Endodermal cell (in vitro differentiated cells): ENCODE results near the gene RNASE7. TPM values are rescaled to one million over a fixed set of nuclear protein-coding genes. Genes with fewer than 3 reads are reported as not detected.

Experiments
- DNase-seq: peaks from one replicate; pipeline ENCODE4 v3.0.0-alpha.2; 2017
- H3K27ac ChIP-seq: 2 replicates; pipeline ENCODE4 v1.5.1; 2013; ENCODE audit warnings: mild to moderate bottlenecking, low read depth, low read length, moderate library complexity
- H3K27me3 ChIP-seq: 2 replicates; pipeline ENCODE4 v1.6.1; 2013; ENCODE audit warnings: mild to moderate bottlenecking, low read length, moderate library complexity; ENCODE audit not compliant: insufficient read depth, control insufficient read depth, poor library complexity, severe bottlenecking
- H3K36me3 ChIP-seq: 2 replicates; pipeline ENCODE4 v1.7.0; 2013; ENCODE audit warnings: mild to moderate bottlenecking, low read length, moderate library complexity; ENCODE audit not compliant: control insufficient read depth, insufficient read depth
- H3K4me1 ChIP-seq: one replicate; pipeline ENCODE4 v1.7.0; 2013; ENCODE audit warnings: low read length; ENCODE audit not compliant: control insufficient read depth, insufficient read depth
- H3K4me3 ChIP-seq: 2 replicates; pipeline ENCODE4 v1.5.1; 2013; ENCODE audit warnings: mild to moderate bottlenecking, low read length, moderate library complexity
- H3K9ac ChIP-seq: 2 replicates; pipeline ENCODE4 v1.6.1; 2013; ENCODE audit warnings: mild to moderate bottlenecking, low read length, moderate library complexity; ENCODE audit not compliant: poor library complexity, severe bottlenecking; ENCODE audit errors: extremely low read depth
- H3K9me3 ChIP-seq: 2 replicates; pipeline ENCODE4 v1.6.1; 2013; ENCODE audit warnings: mild to moderate bottlenecking, low read length, moderate library complexity; ENCODE audit not compliant: control insufficient read depth
- H3K27ac Mint-ChIP-seq: 2 replicates; pipeline ENCODE4 v1.8.0; 2020; ENCODE audit warnings: mixed read lengths
- H3K27me3 Mint-ChIP-seq: 2 replicates; pipeline ENCODE4 v1.8.0; 2021; ENCODE audit warnings: mild to moderate bottlenecking, mixed read lengths; ENCODE audit not compliant: insufficient read depth
- H3K36me3 Mint-ChIP-seq: 2 replicates; pipeline ENCODE4 v1.8.0; 2020; ENCODE audit warnings: low read depth, mixed read lengths
- H3K4me1 Mint-ChIP-seq: 2 replicates; pipeline ENCODE4 v1.8.0; 2020; ENCODE audit warnings: mixed read lengths
- H3K4me3 Mint-ChIP-seq: 2 replicates; pipeline ENCODE4 v1.8.0; 2020; ENCODE audit warnings: mild to moderate bottlenecking, moderate library complexity, mixed read lengths
- H3K9me3 Mint-ChIP-seq: 2 replicates; pipeline ENCODE4 v1.8.0; 2020; ENCODE audit warnings: mild to moderate bottlenecking, mixed read lengths
- WGBS, 2 experiments: methylation state at CpG; one replicate each; pipeline versions ENCODE4 v1.1.5 to v1.1.7; 2013; ENCODE audit warnings: missing lambda C conversion rate in 2 of 2, mixed read lengths in 1 of 2; ENCODE audit not compliant: insufficient coverage in 1 of 2, insufficient read length in 1 of 2; 5-methylcytosine and 5-hydroxymethylcytosine counted together
- total RNA-seq, 2 donors: library from RNA; stranded (reverse); fragmentation: NEBNext Ultra II Directional in 1 of 2; extraction: Animal tissue kit (Norgen Biotek cat#: 25700) in 1 of 2; gene quantifications; 2 replicates in 1 of 2; 3 replicates in 1 of 2; pipeline ENCODE4 v1.2.1, GENCODE V29; 2021
- TF ChIP-seq, protein P1 (sequence below): fragments of 200-600 bp; sonication (generic); conservative IDR thresholded peaks from 2 replicates; pipeline ENCODE4 v1.5.0; 2021; ENCODE audit warnings: antibody characterized with exemption, mild to moderate bottlenecking

The RNASE7 gene
- total RNA-seq, 2 donors from 2014 or later, result not detected

DNA sequence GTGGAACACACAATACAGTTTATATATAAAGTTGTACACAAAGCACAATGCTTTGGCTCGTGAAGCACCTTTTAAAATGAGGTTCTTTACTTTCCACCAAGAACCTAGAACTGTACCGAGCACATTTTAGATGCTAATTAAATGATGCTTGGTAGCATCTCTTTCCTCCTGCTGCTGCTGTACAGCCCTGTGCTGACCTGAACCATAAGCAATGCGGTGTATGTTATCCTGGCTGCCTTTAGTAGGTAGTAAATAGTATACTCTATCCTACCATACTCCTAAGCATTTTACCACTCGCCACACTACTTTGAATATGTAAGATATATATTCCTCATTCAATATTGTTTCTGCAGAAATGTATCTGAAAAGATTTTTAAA, 12.6 kb downstream of the RNASE7 start:
- no peak overlapping the region for H3K4me3 Mint-ChIP-seq
- H3K27me3 Mint-ChIP-seq, result no peaks in the 10 kb centered on the region
- H3K9me3 ChIP-seq, result no peaks in the 10 kb centered on the region
- H3K36me3 ChIP-seq, result no peaks in the 10 kb centered on the region
- no peak overlapping the region for H3K4me3 ChIP-seq
- peaks cover 12% of the 10 kb centered on the region for H3K4me1 Mint-ChIP-seq
- no peaks in the 10 kb centered on the region for H3K9me3 Mint-ChIP-seq
- H3K27ac ChIP-seq, result no peak overlapping the region
- no peak overlapping the region for H3K27ac Mint-ChIP-seq
- H3K4me1 ChIP-seq, result peaks cover 2% of the 10 kb centered on the region
- no peaks in the 10 kb centered on the region for H3K27me3 ChIP-seq
- WGBS, 2 experiments, result 97 to 100% methylated on average over 1 to 3 of the region's 4 CpGs
- no peak overlapping the region for H3K9ac ChIP-seq
- no peaks in the 10 kb centered on the region for H3K36me3 Mint-ChIP-seq
- TF ChIP-seq, protein P1, sequence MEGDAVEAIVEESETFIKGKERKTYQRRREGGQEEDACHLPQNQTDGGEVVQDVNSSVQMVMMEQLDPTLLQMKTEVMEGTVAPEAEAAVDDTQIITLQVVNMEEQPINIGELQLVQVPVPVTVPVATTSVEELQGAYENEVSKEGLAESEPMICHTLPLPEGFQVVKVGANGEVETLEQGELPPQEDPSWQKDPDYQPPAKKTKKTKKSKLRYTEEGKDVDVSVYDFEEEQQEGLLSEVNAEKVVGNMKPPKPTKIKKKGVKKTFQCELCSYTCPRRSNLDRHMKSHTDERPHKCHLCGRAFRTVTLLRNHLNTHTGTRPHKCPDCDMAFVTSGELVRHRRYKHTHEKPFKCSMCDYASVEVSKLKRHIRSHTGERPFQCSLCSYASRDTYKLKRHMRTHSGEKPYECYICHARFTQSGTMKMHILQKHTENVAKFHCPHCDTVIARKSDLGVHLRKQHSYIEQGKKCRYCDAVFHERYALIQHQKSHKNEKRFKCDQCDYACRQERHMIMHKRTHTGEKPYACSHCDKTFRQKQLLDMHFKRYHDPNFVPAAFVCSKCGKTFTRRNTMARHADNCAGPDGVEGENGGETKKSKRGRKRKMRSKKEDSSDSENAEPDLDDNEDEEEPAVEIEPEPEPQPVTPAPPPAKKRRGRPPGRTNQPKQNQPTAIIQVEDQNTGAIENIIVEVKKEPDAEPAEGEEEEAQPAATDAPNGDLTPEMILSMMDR, result no peak
- no peak for DNase-seq

DNA sequence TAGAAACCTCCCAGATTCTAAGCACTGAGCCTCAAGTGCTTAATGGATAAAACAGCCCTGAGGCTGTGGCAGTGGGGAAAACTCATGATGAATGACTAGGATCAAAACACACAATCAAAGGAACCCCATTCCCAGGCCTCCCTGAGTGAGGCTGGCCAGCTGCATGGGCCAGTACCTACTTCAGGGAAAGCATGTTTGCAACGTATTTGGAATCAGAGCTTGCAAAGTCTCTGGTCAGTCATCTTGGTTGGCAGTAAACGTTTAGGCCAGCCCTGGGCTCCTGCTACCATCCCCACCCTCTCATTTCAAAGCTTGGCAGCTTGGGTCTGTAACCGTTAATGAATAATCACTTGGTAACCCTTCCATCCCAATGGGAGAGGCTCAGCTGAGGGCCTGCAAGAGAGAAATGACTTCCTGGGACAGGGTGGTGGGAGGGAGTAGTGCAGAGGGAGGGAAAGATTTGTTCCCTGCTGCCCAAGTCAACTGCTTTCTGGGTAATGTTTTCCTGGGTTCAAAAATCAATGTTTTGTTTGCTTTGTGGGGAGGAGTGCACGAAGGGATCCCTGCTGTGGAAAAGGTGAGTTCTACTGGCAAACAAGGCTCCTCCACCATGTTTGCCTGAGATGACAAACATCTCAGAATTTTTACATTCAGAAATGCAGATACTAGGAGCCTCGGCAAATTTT, 13.4 kb downstream of the RNASE7 start:
- H3K9ac ChIP-seq, result no peak overlapping the region
- no peak overlapping the region for H3K4me3 Mint-ChIP-seq
- H3K27ac ChIP-seq, result no peak overlapping the region
- H3K27me3 Mint-ChIP-seq, result no peaks in the 10 kb centered on the region
- TF ChIP-seq, protein P1, result no peak
- H3K36me3 ChIP-seq, result no peaks in the 10 kb centered on the region
- peaks cover 13% of the 10 kb centered on the region for H3K4me1 Mint-ChIP-seq
- DNase-seq, result no peak
- no peaks in the 10 kb centered on the region for H3K36me3 Mint-ChIP-seq
- WGBS, 2 experiments, result 57 to 71% methylated on average over 3 to 5 of the region's 5 CpGs
- H3K4me3 ChIP-seq, result no peak overlapping the region
- H3K27me3 ChIP-seq, result no peaks in the 10 kb centered on the region
- H3K27ac Mint-ChIP-seq, result no peak overlapping the region
- H3K4me1 ChIP-seq, result peaks cover 2% of the 10 kb centered on the region
- H3K9me3 ChIP-seq, result no peaks in the 10 kb centered on the region
- no peaks in the 10 kb centered on the region for H3K9me3 Mint-ChIP-seq

DNA sequence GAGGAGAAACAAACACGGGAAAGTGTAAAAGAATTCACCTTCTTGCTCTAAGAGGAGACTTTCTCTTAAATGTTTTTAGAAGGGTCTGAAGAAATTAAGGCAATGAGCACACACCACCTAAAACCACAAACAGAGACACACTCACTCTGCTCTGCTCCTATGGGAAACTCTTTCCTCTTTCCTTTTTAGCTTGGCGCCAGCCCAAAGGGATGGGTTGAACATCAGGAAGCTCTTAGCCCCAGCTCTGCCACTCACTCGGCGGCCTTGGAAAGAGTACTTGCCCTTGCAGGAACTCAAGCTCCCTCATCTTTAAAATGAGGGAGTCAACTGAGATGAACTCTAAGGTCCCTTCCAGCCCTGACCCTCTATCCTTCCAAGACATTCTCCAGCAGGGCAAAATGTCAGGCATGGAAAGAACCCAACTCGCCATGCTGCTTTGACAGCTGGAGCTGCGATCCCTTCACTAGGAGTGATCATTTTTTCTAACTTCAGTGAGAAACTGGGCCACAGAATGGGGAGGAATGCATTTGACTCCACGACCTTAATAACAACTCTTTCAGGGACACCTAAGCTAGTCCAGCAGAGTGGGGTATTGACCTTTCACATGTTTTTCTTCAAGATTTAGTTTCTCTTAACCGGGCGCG, 14.5 kb downstream of the RNASE7 start:
- Mint-ChIP-seq H3K9me3 (no peaks in the 10 kb centered on the region), H3K27me3 (no peaks in the 10 kb centered on the region), H3K4me1 (peaks cover 18% of the 10 kb centered on the region), H3K27ac (no peak overlapping the region), H3K36me3 (no peaks in the 10 kb centered on the region), H3K4me3 (no peak overlapping the region)
- Histone ChIP-seq H3K27ac (no peak overlapping the region), H3K27me3 (no peaks in the 10 kb centered on the region), H3K9me3 (no peaks in the 10 kb centered on the region), H3K4me3 (no peak overlapping the region), H3K36me3 (no peaks in the 10 kb centered on the region), H3K9ac (no peak overlapping the region), H3K4me1 (peaks cover 2% of the 10 kb centered on the region)
- TF ChIP-seq, protein P1, result no peak
- 93 to 94% methylated on average over 6 to 10 of the region's 10 CpGs for WGBS, 2 experiments
- DNase-seq, result no peak
